B cell (primary cell): Measurements from ENCODE around the gene TRIM47. TPM values are rescaled to one million over a fixed set of nuclear protein-coding genes. Genes with fewer than 3 reads are reported as not detected.

Source experiments
- ATAC-seq: fragments of 200-7000 bp; cut with Tn5 transposase; one replicate; pipeline ENCODE4 v1.10.0; 2021; ENCODE audit warnings: low read depth, mild to moderate bottlenecking, moderate number of reproducible peaks, moderate library complexity
- CTCF ChIA-PET: fragments of 350-600 bp; sonication (Branson Sonifier 250); formaldehyde crosslinking; loops from one replicate; lab custom pipeline; 2021; ENCODE audit warnings: antibody characterized with exemption, inconsistent platforms; lab: Charles Lee
- POLR2A ChIA-PET: fragments of 350-600 bp; sonication (Branson Sonifier 250); formaldehyde crosslinking; loops from one replicate; lab custom pipeline; 2021; ENCODE audit warnings: antibody characterized with exemption; lab: Charles Lee
- DNase-seq: peaks from one replicate; pipeline ENCODE4 v3.0.0; 2013
- H2AFZ ChIP-seq: 2 replicates; pipeline ENCODE4 v1.6.1; 2012; ENCODE audit warnings: mild to moderate bottlenecking, low read depth, low read length; ENCODE audit not compliant: insufficient read depth, poor library complexity, severe bottlenecking
- H3K27ac ChIP-seq, 2 donors: 1 replicate in 1 of 2; 2 replicates in 1 of 2; pipeline ENCODE4 v1.5.1; 2012 to 2013; ENCODE audit warnings: low read length in 2 of 2, mild to moderate bottlenecking in 2 of 2, moderate library complexity in 1 of 2
- H3K27me3 ChIP-seq, 4 experiments: fragments of 200-600 bp in 1 of 4; sonication (generic) in 1 of 4; replicated peaks in 1 of 4; 1 replicate in 2 of 4; 2 replicates in 2 of 4; pipeline versions ENCODE4 v1.6.1 to v1.7.0; 2013 to 2016; ENCODE audit warnings: low read length in 3 of 4, mild to moderate bottlenecking in 2 of 4, mixed read lengths in 1 of 4, moderate library complexity in 1 of 4; ENCODE audit not compliant: insufficient read depth in 4 of 4, control insufficient read depth in 3 of 4; ENCODE audit errors: control extremely low read depth in 1 of 4
- H3K36me3 ChIP-seq, 2 experiments: replicated peaks in 1 of 2; 1 replicate in 1 of 2; 2 replicates in 1 of 2; pipeline versions ENCODE4 v1.6.1 to v1.7.1; 2013; ENCODE audit warnings: low read length in 1 of 2; ENCODE audit not compliant: insufficient read depth in 2 of 2, control insufficient read depth in 1 of 2; ENCODE audit errors: control extremely low read depth in 1 of 2, extremely low read depth in 1 of 2
- H3K4me1 ChIP-seq, 2 donors: fragments of 200-600 bp in 1 of 2; sonication (generic) in 1 of 2; 1 replicate in 1 of 2; 2 replicates in 1 of 2; pipeline versions ENCODE4 v1.5.1 to v1.6.1; 2013 to 2017; ENCODE audit warnings: low read length in 2 of 2; ENCODE audit not compliant: control insufficient read depth in 2 of 2, insufficient read depth in 2 of 2
- H3K4me2 ChIP-seq: replicated peaks from 2 replicates; pipeline ENCODE3; 2012; ENCODE audit warnings: mild to moderate bottlenecking, low read depth, low read length; ENCODE audit not compliant: poor library complexity, severe bottlenecking
- H3K4me3 ChIP-seq, 5 experiments: fragments of 200-600 bp in 1 of 5; sonication (generic) in 1 of 5; 1 replicate in 3 of 5; 2 replicates in 2 of 5; pipeline versions ENCODE4 v1.5.1 to v1.7.0; 2011 to 2016; ENCODE audit warnings: low read length in 4 of 5, mild to moderate bottlenecking in 4 of 5, low read depth in 2 of 5, control low read depth in 1 of 5, moderate library complexity in 1 of 5; ENCODE audit not compliant: insufficient read depth in 1 of 5; ENCODE audit errors: control extremely low read depth in 1 of 5, extremely low read depth in 1 of 5
- H3K79me2 ChIP-seq: fragments of 200-600 bp; sonication (generic); one replicate; pipeline ENCODE4 v1.6.0; 2016; ENCODE audit warnings: low read length; ENCODE audit not compliant: control insufficient read depth, insufficient read depth
- H3K9ac ChIP-seq: fragments of 200-600 bp; sonication (generic); 2 replicates; pipeline ENCODE4 v1.6.1; 2017; ENCODE audit warnings: mild to moderate bottlenecking, low read length, moderate library complexity
- H3K9me3 ChIP-seq, 3 donors: one replicate each; pipeline versions ENCODE4 v1.6.1 to v1.7.1; 2013; ENCODE audit warnings: low read length in 2 of 3; ENCODE audit not compliant: control insufficient read depth in 2 of 3, insufficient read depth in 1 of 3; ENCODE audit errors: control extremely low read depth in 1 of 3
- H4K20me1 ChIP-seq: 2 replicates; pipeline ENCODE4 v1.6.0; 2012; ENCODE audit warnings: mild to moderate bottlenecking, low read length; ENCODE audit not compliant: insufficient read depth, control insufficient read depth, poor library complexity, severe bottlenecking
- H3K27ac Mint-ChIP-seq: one replicate; pipeline ENCODE4 v1.8.0; 2021; ENCODE audit warnings: mixed read lengths
- H3K27me3 Mint-ChIP-seq: one replicate; pipeline ENCODE4 v1.8.0; 2021; ENCODE audit warnings: mixed read lengths
- H3K4me1 Mint-ChIP-seq: one replicate; pipeline ENCODE4 v1.8.0; 2021; ENCODE audit warnings: mixed read lengths
- H3K4me3 Mint-ChIP-seq: one replicate; pipeline ENCODE4 v1.8.0; 2021; ENCODE audit warnings: mixed read lengths
- H3K9me3 Mint-ChIP-seq: one replicate; pipeline ENCODE4 v1.8.0; 2022; ENCODE audit warnings: mixed read lengths; ENCODE audit not compliant: insufficient read depth
- EZH2 ChIP-seq: IDR thresholded peaks from 2 replicates; pipeline ENCODE4 v1.6.1; 2012; ENCODE audit warnings: borderline replicate concordance, low read depth, mild to moderate bottlenecking, moderate library complexity, low read length; ENCODE audit not compliant: insufficient read depth, poor library complexity, severe bottlenecking
- WGBS: methylation state at CpG from one replicate; pipeline ENCODE4 v1.1.5; 2013; ENCODE audit warnings: missing lambda C conversion rate; ENCODE audit not compliant: insufficient coverage; 5-methylcytosine and 5-hydroxymethylcytosine counted together
- intact Hi-C: fragments of 100-400 bp; cut with micrococcal nuclease; formaldehyde crosslinking; loops from one replicate; pipeline ENCODE4 v1.10.0; 2022
- polyA plus RNA-seq: library from polyadenylated mRNA; depleted of rRNA; stranded (reverse); fragments of >200 nt; gene quantifications from 2 replicates; pipeline ENCODE4 v1.2.3, GENCODE V29; 2012
- total RNA-seq, 2 donors: library from RNA; stranded (reverse); fragments of 120-200 nt in 1 of 2; gene quantifications; 1 replicate in 1 of 2; 2 replicates in 1 of 2; pipeline versions ENCODE4 v1.2.3 to v1.2.4, GENCODE V29; 2013 to 2022
- TF ChIP-seq, protein P1 (sequence below): fragments of 200-600 bp; IDR thresholded peaks from one replicate; pipeline ENCODE4 v1.8.0; 2022; ENCODE audit warnings: antibody characterized with exemption, mild to moderate bottlenecking

TRIM47 gene
- total and polyA plus RNA-seq, 2 donors (not counting 1 experiment from before 2014, with no cell fraction given): 6.4 to 8.3 TPM

DNA sequence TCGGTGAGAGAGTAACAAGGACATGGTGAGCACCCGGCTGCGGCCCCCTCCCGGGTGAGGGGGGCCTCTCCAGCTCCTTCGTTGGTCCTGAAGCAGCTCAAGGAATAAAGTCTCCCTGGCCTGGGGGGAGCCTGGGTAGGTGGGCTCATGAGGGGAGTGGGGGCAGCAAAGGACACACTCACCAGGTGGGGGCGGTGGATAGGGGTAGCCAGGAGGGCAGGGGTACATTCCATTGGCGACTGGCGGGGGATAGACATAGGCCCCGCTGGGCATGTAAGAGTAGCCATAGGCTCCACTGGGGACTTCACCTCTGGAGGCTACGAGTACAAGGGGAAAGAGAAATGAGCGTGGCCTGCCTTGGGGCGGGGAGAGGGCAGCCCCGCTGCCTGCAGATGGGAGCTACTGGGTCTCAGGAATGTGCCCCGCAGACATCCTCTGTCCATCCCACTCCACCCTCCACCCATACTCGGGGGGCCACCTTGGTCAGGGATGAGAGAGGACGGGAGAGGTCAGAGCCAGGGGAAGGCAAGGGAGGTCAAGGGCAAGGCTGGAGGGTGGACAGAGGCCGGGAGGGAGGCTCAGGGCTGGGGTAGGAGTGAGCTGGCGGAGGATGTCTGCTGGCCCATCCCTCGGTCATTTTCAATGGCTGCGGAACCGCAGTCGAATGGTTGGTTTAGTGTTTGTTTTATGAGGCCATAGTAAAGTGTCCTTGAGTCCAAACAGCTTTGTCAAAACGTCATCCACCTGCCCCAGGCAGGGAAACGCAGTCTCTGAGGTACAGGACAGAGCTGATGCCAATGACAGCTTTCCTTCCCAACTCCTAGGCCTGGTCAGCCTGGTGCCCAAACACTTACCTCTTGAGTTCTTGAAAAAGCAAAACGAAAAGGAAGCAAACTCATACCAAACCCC, 30.5 kb downstream of the TRIM47 start:
- TF ChIP-seq, protein P1, sequence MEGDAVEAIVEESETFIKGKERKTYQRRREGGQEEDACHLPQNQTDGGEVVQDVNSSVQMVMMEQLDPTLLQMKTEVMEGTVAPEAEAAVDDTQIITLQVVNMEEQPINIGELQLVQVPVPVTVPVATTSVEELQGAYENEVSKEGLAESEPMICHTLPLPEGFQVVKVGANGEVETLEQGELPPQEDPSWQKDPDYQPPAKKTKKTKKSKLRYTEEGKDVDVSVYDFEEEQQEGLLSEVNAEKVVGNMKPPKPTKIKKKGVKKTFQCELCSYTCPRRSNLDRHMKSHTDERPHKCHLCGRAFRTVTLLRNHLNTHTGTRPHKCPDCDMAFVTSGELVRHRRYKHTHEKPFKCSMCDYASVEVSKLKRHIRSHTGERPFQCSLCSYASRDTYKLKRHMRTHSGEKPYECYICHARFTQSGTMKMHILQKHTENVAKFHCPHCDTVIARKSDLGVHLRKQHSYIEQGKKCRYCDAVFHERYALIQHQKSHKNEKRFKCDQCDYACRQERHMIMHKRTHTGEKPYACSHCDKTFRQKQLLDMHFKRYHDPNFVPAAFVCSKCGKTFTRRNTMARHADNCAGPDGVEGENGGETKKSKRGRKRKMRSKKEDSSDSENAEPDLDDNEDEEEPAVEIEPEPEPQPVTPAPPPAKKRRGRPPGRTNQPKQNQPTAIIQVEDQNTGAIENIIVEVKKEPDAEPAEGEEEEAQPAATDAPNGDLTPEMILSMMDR: no peak
- no peak for TF ChIP-seq EZH2
- no peaks in the 10 kb centered on the region for H3K9me3 ChIP-seq
- Mint-ChIP-seq H3K4me3 (no peak overlapping the region), H3K9me3 (no peaks in the 10 kb centered on the region), H3K27me3 (no peaks in the 10 kb centered on the region), H3K4me1 (peaks cover 30% of the 10 kb centered on the region), H3K27ac (no peak overlapping the region)
- H3K27me3 ChIP-seq: no peaks in the 10 kb centered on the region
- CTCF ChIA-PET: interaction anchor here (0.7 to 7.2 kb wide), 13 partner anchors 7 to 154 kb away, joined by 3 to 53 read pairs (median 5); partner anchors contain the start of genes GALK1 and WBP2
- no peak overlapping the region for H3K9ac ChIP-seq
- H3K27ac ChIP-seq: no peak overlapping the region
- WGBS: 95% methylated on average over 16 of the region's 25 CpGs
- intact Hi-C loops: loop anchor here (10.0 kb wide), 1 partner anchor 157 kb away; the partner anchor contains the start of gene CDK3
- H4K20me1 ChIP-seq: peaks cover 18% of the 10 kb centered on the region
- POLR2A ChIA-PET: interaction anchor here (0.6 to 4.5 kb wide), 3 partner anchors 7 to 63 kb away, joined by 3 to 82 read pairs (median 4); partner anchors contain the start of genes MRPL38 and WBP2
- H3K36me3 ChIP-seq: peaks cover 7 to 58% of the 10 kb centered on the region in 2 experiments
- no peak overlapping the region for H3K4me3 ChIP-seq
- H3K4me2 ChIP-seq: no peak overlapping the region
- H3K4me1 ChIP-seq: peaks cover 14 to 41% of the 10 kb centered on the region in 2 donors
- peaks cover 51% of the 10 kb centered on the region for H3K79me2 ChIP-seq
- no peak overlapping the region for H2AFZ ChIP-seq
- DNase-seq (no peak), ATAC-seq (no peak)
